Caki2 (cell line): ENCODE measurements around the gene CFL1. TPM values are rescaled to one million over a fixed set of nuclear protein-coding genes. Genes with fewer than 3 reads are reported as not detected.

Experiments
- DNase-seq: peaks from one replicate; pipeline ENCODE4 v3.0.0-alpha.2; 2015; ENCODE audit warnings: low read depth
- in situ Hi-C: cut with HindIII; loops from 2 replicates; pipeline ENCODE4 v1.10.0; 2016; ENCODE audit warnings: low sequenced_read_pairs, low pct_unique_long_range_greater_than_20kb, mixed read lengths
- total RNA-seq: library from RNA; depleted of rRNA; stranded (reverse); fragments of >200 nt; shearing (Covaris generic); gene quantifications from 2 replicates; pipeline ENCODE4 v1.2.3, GENCODE V29; 2014; ENCODE audit warnings: low replicate concordance

CFL1 gene
- total RNA-seq, 1 experiment from 2014 or later = 1,200 TPM

- in situ Hi-C loops = no loop called here
- no peak for DNase-seq
Observed at GRCh38 chr11:65862191-65862735, 4.3 kb upstream of the CFL1 start.

- in situ Hi-C loops = no loop called here
- DNase-seq = no peak
Observed at GRCh38 chr11:65861533-65862183, 3.7 kb upstream of the CFL1 start.

GRCh38 chr11:65861165-65861505 is 3.2 kb upstream of the CFL1 start:
- DNase-seq = no peak
- in situ Hi-C loops = no loop called here

- in situ Hi-C loops = no loop called here
- peak; percentile 97 for DNase-seq
Observed at GRCh38 chr11:65860278-65861164, 2.5 kb upstream of the CFL1 start, which contains the start of gene MUS81. Gene MUS81 (plus strand): TSS chr11:65860433. CDS start chr11:65860754, 321 bp downstream.

DNA sequence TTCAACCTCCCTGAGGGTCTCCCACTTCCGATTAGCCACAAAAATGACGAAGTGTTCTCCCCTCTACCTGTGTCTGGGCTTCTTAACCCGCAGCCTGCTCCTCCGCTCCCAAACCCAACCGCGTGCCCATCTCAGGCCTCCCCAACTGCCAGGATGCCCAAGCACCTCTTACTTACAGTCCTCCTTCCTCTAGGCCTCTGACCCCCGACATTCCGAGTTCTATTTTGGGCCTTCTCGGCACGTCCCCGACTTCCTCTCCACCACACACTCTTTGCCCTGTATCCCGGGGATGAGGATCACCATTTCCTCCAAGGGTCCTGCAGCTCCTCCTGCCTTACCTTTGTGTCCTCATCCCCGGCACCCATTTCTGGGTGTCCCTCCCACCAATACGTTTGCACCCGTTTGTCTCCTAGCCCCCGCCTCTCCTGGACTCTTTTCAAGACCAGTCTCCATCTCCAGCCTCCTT is 1.9 kb upstream of the CFL1 start:
- in situ Hi-C loops = no loop called here
- no peak for DNase-seq

DNA sequence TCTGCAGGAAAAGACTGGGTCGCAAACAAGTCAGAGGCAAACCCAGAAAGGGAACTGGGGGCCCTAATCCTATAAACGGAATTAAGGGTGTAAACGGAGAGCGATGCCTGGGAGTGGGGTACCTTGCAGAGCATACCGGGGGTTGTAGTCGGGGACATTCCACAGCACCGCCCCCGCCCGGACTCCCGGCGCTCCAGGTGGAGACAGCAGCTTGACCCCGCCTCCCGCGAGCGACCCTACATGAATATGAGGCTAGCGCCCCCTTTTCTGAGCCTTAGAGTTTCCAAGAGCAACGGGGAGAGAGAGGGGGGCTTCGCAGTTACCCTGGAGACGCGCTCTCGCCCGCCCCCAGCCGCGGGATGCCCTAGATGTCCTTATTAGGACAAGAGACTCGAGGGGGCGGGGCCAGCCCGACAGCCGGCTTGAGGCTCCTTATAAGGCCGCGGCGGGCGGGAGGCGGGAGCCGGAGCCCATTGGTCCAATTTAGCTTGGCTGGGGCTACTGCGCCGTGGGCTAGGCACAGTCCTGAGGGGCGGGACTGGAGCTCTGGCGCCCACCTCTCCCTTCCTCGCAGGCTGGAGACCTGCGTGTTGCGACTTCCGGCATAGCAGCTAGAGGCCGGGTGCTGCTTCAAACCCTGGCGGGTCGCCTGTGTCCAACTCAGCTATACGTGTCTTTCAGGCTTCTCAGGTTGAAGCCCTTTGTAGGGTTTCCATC is 1.3 kb upstream of the CFL1 start:
- DNase-seq = peak; percentile 97
- in situ Hi-C loops = no loop called here

- no peak for DNase-seq
- in situ Hi-C loops = no loop called here
Observed at GRCh38 chr11:65858681-65859087, 704 bp upstream of the CFL1 start.

DNA sequence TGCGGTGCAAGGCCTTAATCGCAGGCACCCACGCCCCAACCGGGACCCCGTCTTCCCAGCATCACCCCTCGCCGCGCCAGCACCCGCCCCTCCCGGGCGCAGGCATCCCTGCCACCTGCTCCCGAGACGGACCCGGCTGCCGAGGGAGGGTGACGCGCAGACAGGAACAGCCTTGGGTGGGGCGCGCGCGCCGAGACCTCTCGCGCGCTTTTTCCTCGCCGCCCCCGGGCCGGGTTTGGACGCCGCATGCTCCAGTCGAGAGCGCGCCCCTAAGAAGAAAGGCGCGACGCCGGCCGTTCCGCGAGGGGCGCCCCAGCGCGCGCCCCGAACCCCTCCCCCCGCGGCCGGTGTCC is 504 bp downstream of the CFL1 start:
- DNase-seq = peak; percentile 48
- in situ Hi-C loops = no loop called here

- DNase-seq = peak; percentile 68
- in situ Hi-C loops = no loop called here
Observed at GRCh38 chr11:65856689-65857499, 1.1 kb downstream of the CFL1 start.

GRCh38 chr11:65855927-65856363 is 2.0 kb downstream of the CFL1 start:
- in situ Hi-C loops = no loop called here
- DNase-seq = no peak

DNA sequence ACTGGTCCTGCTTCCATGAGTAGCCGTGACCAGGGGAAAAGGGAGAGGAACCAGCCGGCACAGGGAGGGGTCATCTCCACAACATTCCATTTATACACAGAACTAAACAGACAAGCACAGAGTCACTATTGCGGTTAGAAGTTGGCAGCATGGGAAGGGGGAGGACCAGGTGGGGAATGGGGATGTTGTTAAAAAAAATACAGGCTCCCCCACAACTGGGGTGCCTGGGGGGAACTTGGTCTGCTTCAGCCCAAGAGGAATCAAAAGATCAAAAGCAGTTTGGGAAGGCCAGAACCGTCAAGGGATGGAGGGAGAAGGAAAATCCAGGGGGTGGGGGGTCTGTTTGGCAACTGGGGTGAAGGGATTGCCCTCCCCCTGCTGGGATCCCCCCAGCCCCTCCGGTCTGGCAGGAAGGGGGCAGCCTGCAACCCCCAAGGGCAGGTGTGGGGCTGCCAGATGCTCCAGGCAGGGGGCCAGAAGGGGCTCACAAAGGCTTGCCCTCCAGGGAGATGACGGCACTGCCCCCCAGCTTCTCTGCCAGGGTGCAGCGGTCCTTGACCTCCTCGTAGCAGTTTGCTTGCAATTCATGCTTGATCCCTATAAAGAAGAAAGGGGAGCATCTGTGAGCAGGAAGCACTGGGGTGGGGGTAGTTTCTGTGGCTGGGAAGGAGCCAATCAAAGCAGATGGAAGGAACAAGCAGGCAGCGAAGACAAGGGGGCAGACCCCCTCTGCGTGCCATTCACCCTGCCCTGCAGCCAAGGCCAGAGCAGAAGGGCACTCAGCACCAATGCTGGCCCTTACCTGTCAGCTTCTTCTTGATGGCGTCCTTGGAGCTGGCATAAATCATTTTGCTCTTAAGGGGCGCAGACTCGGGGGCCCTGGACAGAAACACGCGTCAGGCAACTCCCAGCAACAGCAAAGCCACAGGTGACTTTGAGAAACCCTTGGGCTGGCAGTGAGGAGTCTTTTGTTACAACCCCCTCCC is 2.8 kb downstream of the CFL1 start:
- no peak for DNase-seq
- in situ Hi-C loops = no loop called here

GRCh38 chr11:65854161-65854592 is 3.8 kb downstream of the CFL1 start:
- in situ Hi-C loops = no loop called here
- DNase-seq = no peak

GRCh38 chr11:65853246-65853979 is 4.6 kb downstream of the CFL1 start:
- DNase-seq = no peak
- in situ Hi-C loops = no loop called here

- in situ Hi-C loops = no loop called here
Observed at GRCh38 chr11:65852508-65853245, 5.3 kb downstream of the CFL1 start.

GRCh38 chr11:65851811-65852507 is 6.0 kb downstream of the CFL1 start:
- in situ Hi-C loops = no loop called here
- no peak for DNase-seq

More at GRCh38 chr11:65852508-65853245, 5.3 kb downstream of the CFL1 start:
- DNase-seq = no peak
